Mammary epithelial cell (primary cell): Measurements from ENCODE around the gene PFDN4.

Experiments
- CTCF ChIP-seq, 2 donors: IDR thresholded peaks in 1 of 2; conservative IDR thresholded peaks in 1 of 2; 2 replicates each; pipeline ENCODE4 v1.5.1; 2011 to 2012; ENCODE audit warnings: inconsistent platforms in 2 of 2, low read length in 2 of 2, mild to moderate bottlenecking in 2 of 2, control low read depth in 1 of 2, low read depth in 1 of 2; ENCODE audit not compliant: insufficient read depth in 1 of 2; ENCODE audit errors: extremely low read depth in 1 of 2
- EZH2 ChIP-seq: IDR thresholded peaks from 2 replicates; pipeline ENCODE4 v1.6.1; 2012; ENCODE audit warnings: low read length, inconsistent platforms, borderline replicate concordance

GRCh38 chr20:54167909-54168872, 39.7 kb upstream of the PFDN4 start:
- TF ChIP-seq EZH2 (no peak), CTCF (conservative IDR thresholded peaks at IDR 0.05 in 1 of 2, IDR thresholded peaks at IDR 0.05 in 1 of 2; ENCODE audit: extremely low read depth in 1 of 2, insufficient read depth in 1 of 2, low read depth in 1 of 2, low read length in 2 of 2) (no peak)
